IMR-90 (cell line): ENCODE measurements around the gene RORC. TPM values are rescaled to one million over a fixed set of nuclear protein-coding genes. Genes with fewer than 3 reads are reported as not detected.
A peak's percentile ranks its signal among the peaks of the same experiment; 100 is the strongest.

Source experiments
- ATAC-seq: fragments of 200-7000 bp; cut with Tn5 transposase; 2 replicates; pipeline ENCODE4 v1.9.1; 2020; ENCODE audit warnings: low read depth, mild to moderate bottlenecking, moderate library complexity
- BruUV-seq: library from RNA; stranded (reverse); fragments of 400-500 nt; replicated peaks from 2 replicates; lab custom pipeline; 2021; lab: Mats Ljungman, UMichigan
- CTCF ChIA-PET: fragments of 300-600 bp; formaldehyde crosslinking; extraction: SDS; loops from one replicate; lab custom pipeline; 2021; ENCODE audit warnings: antibody characterized with exemption; lab: Yijun Ruan, JAX
- POLR2A ChIA-PET: fragments of 300-600 bp; sonication (Branson Sonifier 250); formaldehyde crosslinking; loops from one replicate; lab custom pipeline; 2022; ENCODE audit warnings: antibody characterized with exemption; ENCODE audit not compliant: unreplicated experiment; lab: Charles Lee
- DNase-seq: peaks from one replicate; pipeline ENCODE4 v3.0.0; 2013
- H2AFZ ChIP-seq: replicated peaks from 2 replicates; pipeline ENCODE3; 2013; ENCODE audit warnings: low read length, mild to moderate bottlenecking; ENCODE audit not compliant: poor library complexity
- H2AK5ac ChIP-seq: 2 replicates; pipeline ENCODE4 v1.6.1; 2013; ENCODE audit warnings: low read depth, low read length, inconsistent platforms
- H2AK9ac ChIP-seq: replicated peaks from 2 replicates; pipeline ENCODE3; 2013; ENCODE audit warnings: mild to moderate bottlenecking, low read depth, low read length, moderate library complexity; ENCODE audit not compliant: poor library complexity
- H2BK120ac ChIP-seq: 2 replicates; pipeline ENCODE4 v1.6.1; 2013; ENCODE audit warnings: low read depth, low read length, inconsistent platforms
- H2BK15ac ChIP-seq: 3 replicates; pipeline ENCODE4 v1.6.1; 2013; ENCODE audit warnings: low read depth, low read length, inconsistent platforms
- H2BK20ac ChIP-seq: 2 replicates; pipeline ENCODE4 v1.6.1; 2013; ENCODE audit warnings: low read depth, mild to moderate bottlenecking, inconsistent platforms, low read length, moderate library complexity
- H2BK5ac ChIP-seq: 2 replicates; pipeline ENCODE4 v1.6.1; 2013; ENCODE audit warnings: mild to moderate bottlenecking, low read depth, low read length, inconsistent platforms; ENCODE audit not compliant: poor library complexity, severe bottlenecking
- H3K14ac ChIP-seq: replicated peaks from 2 replicates; pipeline ENCODE4 v1.6.1; 2013; ENCODE audit warnings: low read depth, low read length, inconsistent platforms
- H3K18ac ChIP-seq: 2 replicates; pipeline ENCODE4 v1.6.1; 2013; ENCODE audit warnings: low read depth, low read length, control low read depth
- H3K23ac ChIP-seq: 2 replicates; pipeline ENCODE4 v1.6.1; 2013; ENCODE audit warnings: low read depth, low read length, inconsistent platforms
- H3K27ac ChIP-seq: 2 replicates; pipeline ENCODE4 v1.5.1; 2013; ENCODE audit warnings: mild to moderate bottlenecking, control low read depth, low read length; ENCODE audit not compliant: insufficient read depth
- H3K27me3 ChIP-seq: 2 replicates; pipeline ENCODE4 v1.6.1; 2013; ENCODE audit warnings: low read length; ENCODE audit not compliant: control insufficient read depth, insufficient read depth
- H3K36me3 ChIP-seq: 2 replicates; pipeline ENCODE4 v1.6.1; 2013; ENCODE audit warnings: low read length, mixed read lengths; ENCODE audit not compliant: control insufficient read depth, insufficient read depth
- H3K4ac ChIP-seq: 2 replicates; pipeline ENCODE4 v1.6.1; 2013; ENCODE audit warnings: low read depth, low read length, inconsistent platforms
- H3K4me1 ChIP-seq: 2 replicates; pipeline ENCODE4 v1.6.1; 2013; ENCODE audit warnings: low read length, mixed read lengths; ENCODE audit not compliant: control insufficient read depth, insufficient read depth
- H3K4me2 ChIP-seq: 2 replicates; pipeline ENCODE4 v1.6.1; 2013; ENCODE audit warnings: low read depth, mild to moderate bottlenecking, control low read depth, low read length, moderate library complexity
- H3K4me3 ChIP-seq: 2 replicates; pipeline ENCODE4 v1.5.1; 2013; ENCODE audit warnings: low read depth, mild to moderate bottlenecking, control low read depth, low read length, moderate library complexity; ENCODE audit not compliant: insufficient read depth
- H3K56ac ChIP-seq: 2 replicates; pipeline ENCODE4 v1.6.1; 2013; ENCODE audit warnings: low read length, inconsistent platforms; ENCODE audit not compliant: insufficient read depth; ENCODE audit errors: extremely low read depth
- H3K79me1 ChIP-seq, 2 experiments: 2 replicates each; pipeline ENCODE4 v1.6.1; 2013; ENCODE audit warnings: low read length in 2 of 2, inconsistent platforms in 1 of 2, low read depth in 1 of 2
- H3K9ac ChIP-seq: 2 replicates; pipeline ENCODE4 v1.6.1; 2013; ENCODE audit warnings: low read depth, low read length, control low read depth
- H3K9me1 ChIP-seq: 2 replicates; pipeline ENCODE4 v1.6.1; 2013; ENCODE audit warnings: low read length, inconsistent platforms; ENCODE audit not compliant: insufficient read depth
- H3K9me3 ChIP-seq: 2 replicates; pipeline ENCODE4 v1.6.1; 2013; ENCODE audit warnings: low read length; ENCODE audit not compliant: control insufficient read depth, insufficient read depth
- H4K20me1 ChIP-seq: 2 replicates; pipeline ENCODE4 v1.6.1; 2013; ENCODE audit warnings: low read length, inconsistent platforms; ENCODE audit not compliant: insufficient read depth
- H4K5ac ChIP-seq: 2 replicates; pipeline ENCODE4 v1.6.1; 2013; ENCODE audit warnings: mild to moderate bottlenecking, low read depth, low read length, control low read depth
- H4K8ac ChIP-seq, 2 experiments: 2 replicates each; pipeline ENCODE4 v1.6.1; 2013; ENCODE audit warnings: low read depth in 2 of 2, low read length in 2 of 2, control low read depth in 1 of 2, inconsistent platforms in 1 of 2
- H4K91ac ChIP-seq: 2 replicates; pipeline ENCODE4 v1.6.1; 2013; ENCODE audit warnings: low read depth, low read length, inconsistent platforms; ENCODE audit not compliant: insufficient read depth
- CEBPB ChIP-seq: IDR thresholded peaks from 2 replicates; pipeline ENCODE4 v1.6.1; 2012; ENCODE audit warnings: low read depth, low read length, improper control_type of control experiment
- MXI1 ChIP-seq: IDR thresholded peaks from 2 replicates; pipeline ENCODE4 v1.6.1; 2012; ENCODE audit warnings: low read depth, mild to moderate bottlenecking, low read length, moderate library complexity, borderline replicate concordance
- RAD21 ChIP-seq: IDR thresholded peaks from 2 replicates; pipeline ENCODE4 v1.6.1; 2012; ENCODE audit warnings: low read length, improper control_type of control experiment
- USF2 ChIP-seq: fragments of 150-350 bp; IDR thresholded peaks from 2 replicates; pipeline ENCODE4 v1.6.1; 2017; ENCODE audit warnings: mild to moderate bottlenecking, antibody characterized with exemption, low read length, low read depth
- WGBS, 2 experiments: methylation state at CpG; one replicate each; pipeline versions ENCODE4 v1.1.5 to v1.1.7; 2013; ENCODE audit warnings: missing lambda C conversion rate in 2 of 2; ENCODE audit not compliant: insufficient read length in 1 of 2; ENCODE audit errors: extremely low coverage in 2 of 2; 5-methylcytosine and 5-hydroxymethylcytosine counted together
- dilution Hi-C: fragments of 300-500 bp; cut with HindIII; formaldehyde crosslinking; loops from one replicate; pipeline ENCODE4 v1.14.3; 2018; ENCODE audit warnings: low sequenced_read_pairs; ENCODE audit not compliant: unreplicated experiment
- in situ Hi-C: fragments of 300-500 bp; cut with MboI; formaldehyde crosslinking; loops from 3 replicates; pipeline ENCODE4 v1.14.3; 2019; ENCODE audit warnings: low sequenced_read_pairs, inconsistent platforms, mixed read lengths
- intact Hi-C: fragments of 100-400 bp; cut with micrococcal nuclease; formaldehyde crosslinking; loops from 2 replicates; pipeline ENCODE4 v1.10.0; 2022
- polyA plus RNA-seq, 3 experiments: library from polyadenylated mRNA; depleted of rRNA; stranded (reverse); fragments of >200 nt; gene quantifications; 2 replicates each; pipeline ENCODE4 v1.2.3, GENCODE V29; 2012; ENCODE audit warnings: low replicate concordance in 1 of 3
- total RNA-seq: library from RNA; depleted of rRNA; stranded (reverse); fragments of >200 nt; gene quantifications from 2 replicates; pipeline ENCODE4 v1.2.3, GENCODE V29; 2012

RORC gene
- total and polyA plus RNA-seq, 2 of the 4 experiments (the other 2 are of a cell fraction): not detected

DNA sequence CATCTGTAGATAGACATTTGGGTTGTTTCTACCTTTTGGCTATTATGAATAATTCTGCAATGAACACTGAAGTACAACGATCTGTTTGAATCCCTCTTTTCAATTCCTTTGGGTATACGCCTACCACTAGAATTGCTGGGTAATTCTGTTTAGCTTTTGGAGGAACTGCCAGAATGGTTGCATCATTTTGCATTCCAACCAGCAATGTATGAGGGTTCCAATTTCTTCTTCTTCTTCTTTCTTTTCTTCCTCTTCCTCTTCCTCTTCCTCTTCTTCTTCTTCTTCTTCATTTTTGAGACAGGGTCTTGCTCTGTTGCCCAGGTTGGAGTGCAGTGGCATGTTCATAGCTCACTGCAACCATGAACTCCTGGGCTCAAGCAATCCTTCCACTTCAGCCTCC, 35.7 kb upstream of the RORC start:
- no peak for ATAC-seq

More for the DNA sequence above, 35.7 kb upstream of the RORC start:
- Histone ChIP-seq H3K27me3 (peaks cover 17% of the 10 kb centered on the region), H4K20me1 (no peaks in the 10 kb centered on the region), H3K14ac (no peak overlapping the region), H3K36me3 (no peaks in the 10 kb centered on the region), H3K79me1 (no peaks in the 10 kb centered on the region), H4K91ac (no peak overlapping the region), H2BK20ac (no peak overlapping the region), H3K23ac (no peak overlapping the region), H3K4ac (no peak overlapping the region), H3K56ac (no peak overlapping the region), H3K9me3 (no peaks in the 10 kb centered on the region), H3K4me1 (no peaks in the 10 kb centered on the region), H4K8ac (no peak overlapping the region), H2AK9ac (no peak overlapping the region), H2AFZ (no peak overlapping the region), H3K4me2 (no peak overlapping the region), H2BK120ac (no peak overlapping the region), H3K18ac (no peak overlapping the region; the same call in 1 of the 2 replicates), H4K5ac (no peak overlapping the region), H3K9me1 (no peaks in the 10 kb centered on the region), H2AK5ac (no peak overlapping the region), H3K9ac (no peak overlapping the region), H3K27ac (no peak overlapping the region), H2BK15ac (no peak overlapping the region), H2BK5ac (no peak overlapping the region), H3K4me3 (no peak overlapping the region)
- in situ Hi-C loops: no loop called here
- ChIA-PET CTCF (no interaction called here), POLR2A (no interaction called here)
- intact Hi-C loops: no loop called here
- BruUV-seq: no TSS peak
- dilution Hi-C loops: no loop called here
- WGBS, 2 experiments: no CpG with 5 or more reads among the region's 2 CpGs
- no peak for DNase-seq
- TF ChIP-seq RAD21 (no peak), CEBPB (0 out of 2 replicates have a peak, but pooled peaks have one; percentile 17), MXI1 (no peak), USF2 (no peak)
